SU-DHL-6 (cell line): Measurements from ENCODE around the gene TIMP1.

Experiments
- H2AFZ ChIP-seq: fragments of 200-600 bp; sonication (generic); 2 replicates; pipeline ENCODE4 v1.6.1; 2014; ENCODE audit warnings: low read depth, mild to moderate bottlenecking, moderate library complexity, mixed read lengths, antibody characterized with exemption, low read length; ENCODE audit not compliant: severe bottlenecking
- H3F3A ChIP-seq: fragments of 200-600 bp; shearing (Covaris generic); 2 replicates; pipeline ENCODE4 v1.6.0; 2016; ENCODE audit warnings: antibody characterized with exemption, mild to moderate bottlenecking; ENCODE audit not compliant: insufficient read depth
- H3K27ac ChIP-seq: fragments of 200-600 bp; sonication (generic); 2 replicates; pipeline ENCODE4 v1.5.1; 2016; ENCODE audit warnings: low read depth, mild to moderate bottlenecking, low read length, moderate library complexity, mixed read lengths
- H3K27me3 ChIP-seq: fragments of 200-600 bp; sonication (generic), shearing (Covaris generic); 2 replicates; pipeline ENCODE4 v1.6.0; 2014; ENCODE audit warnings: mild to moderate bottlenecking, low read length
- H3K36me3 ChIP-seq: fragments of 200-600 bp; sonication (generic); 2 replicates; pipeline ENCODE4 v1.6.1; 2014; ENCODE audit warnings: mild to moderate bottlenecking, low read length, mixed read lengths
- H3K4me2 ChIP-seq: fragments of 300-600, 200-600 bp; shearing (Covaris generic), sonication (generic); 2 replicates; pipeline ENCODE4 v1.6.0; 2014; ENCODE audit warnings: low read length, low read depth, mild to moderate bottlenecking; ENCODE audit not compliant: poor library complexity, severe bottlenecking
- H3K4me3 ChIP-seq: fragments of 200-600 bp; sonication (generic); 2 replicates; pipeline ENCODE4 v1.5.1; 2014; ENCODE audit warnings: antibody characterized with exemption, low read length, mild to moderate bottlenecking, mixed read lengths; ENCODE audit not compliant: insufficient read depth, poor library complexity, severe bottlenecking
- H3K79me2 ChIP-seq: fragments of 200-600 bp; sonication (generic); 2 replicates; pipeline ENCODE4 v1.6.1; 2014; ENCODE audit warnings: mild to moderate bottlenecking, low read length, moderate library complexity; ENCODE audit not compliant: insufficient read depth
- H3K9ac ChIP-seq: fragments of 200-600 bp; sonication (generic); 2 replicates; pipeline ENCODE4 v1.7.0; 2014; ENCODE audit warnings: mild to moderate bottlenecking, low read length
- H3K9me2 ChIP-seq: fragments of 200-600 bp; sonication (generic); replicated peaks from 2 replicates; pipeline ENCODE4 v1.6.1; 2014; ENCODE audit warnings: low read length; ENCODE audit not compliant: insufficient read depth
- H3K9me3 ChIP-seq: fragments of 200-600 bp; sonication (generic); 2 replicates; pipeline ENCODE4 v1.6.1; 2014; ENCODE audit warnings: low read length, mixed read lengths; ENCODE audit not compliant: insufficient read depth
- H4K20me1 ChIP-seq: fragments of 200-600 bp; sonication (generic); 2 replicates; pipeline ENCODE4 v1.6.1; 2014; ENCODE audit warnings: low read depth, mild to moderate bottlenecking, antibody characterized with exemption, low read length, moderate library complexity, mixed read lengths
- CTCF ChIP-seq: fragments of 200-600 bp; sonication (generic); IDR thresholded peaks from one replicate; pipeline ENCODE4 v1.5.1; 2017; ENCODE audit warnings: antibody characterized with exemption, mild to moderate bottlenecking, low read length, moderate library complexity; ENCODE audit not compliant: insufficient read depth, poor library complexity, severe bottlenecking
- EZH2phosphoT487 ChIP-seq: fragments of 200-600 bp; sonication (generic), shearing (Covaris generic); conservative IDR thresholded peaks from 2 replicates; pipeline ENCODE4 v1.6.1; 2018; ENCODE audit warnings: mild to moderate bottlenecking, antibody characterized with exemption, low read length, moderate library complexity, mixed read lengths

Gene TIMP1

GRCh38 chrX:47543496-47543895 lies 38.7 kb upstream of the TIMP1 start:
- H3K9me3 ChIP-seq = no peaks in the 10 kb centered on the region
- H3F3A ChIP-seq = no peaks in the 10 kb centered on the region
- no peaks in the 10 kb centered on the region for H4K20me1 ChIP-seq
- no peaks in the 10 kb centered on the region for H3K36me3 ChIP-seq
- no peaks in the 10 kb centered on the region for H3K9me2 ChIP-seq
- TF ChIP-seq EZH2phosphoT487 (no peak), CTCF (no peak)
- no peak overlapping the region for H3K4me2 ChIP-seq
- H2AFZ ChIP-seq = no peak overlapping the region
- H3K9ac ChIP-seq = no peak overlapping the region
- H3K79me2 ChIP-seq = no peaks in the 10 kb centered on the region
- no peak overlapping the region for H3K4me3 ChIP-seq
- no peak overlapping the region for H3K27ac ChIP-seq
- H3K27me3 ChIP-seq = no peaks in the 10 kb centered on the region

- H3K27ac ChIP-seq = peak overlapping the region; percentile 48
- TF ChIP-seq EZH2phosphoT487 = no peak
- no peak for TF ChIP-seq CTCF
- H3K9me2 ChIP-seq = no peaks in the 10 kb centered on the region
- no peaks in the 10 kb centered on the region for H3K9me3 ChIP-seq
- no peaks in the 10 kb centered on the region; the same call in 1 of the 2 replicates for H3K79me2 ChIP-seq
- peak overlapping the region; percentile 73 for H3K9ac ChIP-seq
- H3K36me3 ChIP-seq = no peaks in the 10 kb centered on the region
- no peaks in the 10 kb centered on the region for H3K27me3 ChIP-seq
- H3K4me2 ChIP-seq = peak overlapping the region; percentile 70
- peak overlapping the region; percentile 58 for H3K4me3 ChIP-seq
- no peak overlapping the region for H2AFZ ChIP-seq
- H4K20me1 ChIP-seq = no peaks in the 10 kb centered on the region
- peaks cover 4% of the 10 kb centered on the region; the same call in 1 of the 2 replicates for H3F3A ChIP-seq
Measured at GRCh38 chrX:47556045-47556623, 26.1 kb upstream of the TIMP1 start.

- Histone ChIP-seq H3K9me3 (no peaks in the 10 kb centered on the region), H3K27ac (no peak overlapping the region)
- TF ChIP-seq CTCF = no peak
- no peak for TF ChIP-seq EZH2phosphoT487
Measured at GRCh38 chrX:47558436-47558835, 23.8 kb upstream of the TIMP1 start.

More at GRCh38 chrX:47558436-47558835, 23.8 kb upstream of the TIMP1 start:
- Histone ChIP-seq H3K27me3 (no peaks in the 10 kb centered on the region), H3F3A (peaks cover 4% of the 10 kb centered on the region; the same call in 1 of the 2 replicates), H3K4me3 (no peak overlapping the region), H3K9me2 (no peaks in the 10 kb centered on the region), H3K4me2 (no peak overlapping the region), H2AFZ (no peak overlapping the region), H3K36me3 (no peaks in the 10 kb centered on the region), H3K79me2 (peaks cover 15% of the 10 kb centered on the region), H4K20me1 (no peaks in the 10 kb centered on the region), H3K9ac (no peak overlapping the region)
